ENCODE results near the gene SGMS2. TPM values are rescaled to one million over a fixed set of nuclear protein-coding genes. Genes with fewer than 3 reads are reported as not detected.

Gene SGMS2
- polyA plus RNA-seq, 4 donors, result 8.1 to 24.9 (median 16.6) TPM

GRCh38 chr4:107832275-107832807 lies 7.6 kb downstream of the SGMS2 start:
- H3K4me1 ChIP-seq (ENCODE audit: control insufficient read depth in 3 of 3, insufficient read depth in 2 of 3, low read depth in 1 of 3, low read length in 2 of 3), result peaks cover 0 to 3% (median 3%) of the 10 kb centered on the region in 3 donors
- FAIRE-seq, result no peak
- H3K27me3 ChIP-seq (ENCODE audit: control insufficient read depth in 3 of 3, insufficient read depth in 3 of 3, low read length in 3 of 3), result no peaks in the 10 kb centered on the region
- DNase-seq, result no peak
- peaks cover 0 to 2% (median 0%) of the 10 kb centered on the region in 3 donors for H3K36me3 ChIP-seq (ENCODE audit: control insufficient read depth in 3 of 3, insufficient read depth in 2 of 3, low read depth in 1 of 3, low read length in 3 of 3)
- 85 to 94% (median 91%) methylated on average over 2 of the region's 2 CpGs for WGBS, 3 donors
- no peak overlapping the region for H3K27ac ChIP-seq (ENCODE audit: low read depth in 1 of 3, low read length in 2 of 3)
- H3K9me3 ChIP-seq (ENCODE audit: control insufficient read depth in 2 of 2, insufficient read depth in 1 of 2, low read depth in 1 of 2, low read length in 1 of 2), result peaks cover 0 to 5% of the 10 kb centered on the region in 2 donors
- H3K4me3 ChIP-seq (ENCODE audit: low read depth in 1 of 3, low read length in 3 of 3), result no peak overlapping the region

GRCh38 chr4:107834241-107834794 lies 9.6 kb downstream of the SGMS2 start:
- no peak for DNase-seq
- no peak for FAIRE-seq

GRCh38 chr4:107835406-107835805 lies 10.7 kb downstream of the SGMS2 start:
- no peak overlapping the region for H3K27ac ChIP-seq (ENCODE audit: low read depth in 1 of 3, low read length in 2 of 3)

More at GRCh38 chr4:107834241-107834794, 9.6 kb downstream of the SGMS2 start:
- peaks cover 0 to 2% (median 0%) of the 10 kb centered on the region in 3 donors for H3K36me3 ChIP-seq (ENCODE audit: control insufficient read depth in 3 of 3, insufficient read depth in 2 of 3, low read depth in 1 of 3, low read length in 3 of 3)
- no peaks in the 10 kb centered on the region for H3K27me3 ChIP-seq (ENCODE audit: control insufficient read depth in 3 of 3, insufficient read depth in 3 of 3, low read length in 3 of 3)
- no peak overlapping the region for H3K27ac ChIP-seq (ENCODE audit: low read depth in 1 of 3, low read length in 2 of 3)
- H3K4me1 ChIP-seq (ENCODE audit: control insufficient read depth in 3 of 3, insufficient read depth in 2 of 3, low read depth in 1 of 3, low read length in 2 of 3), result peaks cover 0 to 10% (median 3%) of the 10 kb centered on the region in 3 donors
- peaks cover 0 to 5% of the 10 kb centered on the region in 2 donors for H3K9me3 ChIP-seq (ENCODE audit: control insufficient read depth in 2 of 2, insufficient read depth in 1 of 2, low read depth in 1 of 2, low read length in 1 of 2)
- no peak overlapping the region for H3K4me3 ChIP-seq (ENCODE audit: low read depth in 1 of 3, low read length in 3 of 3)
- WGBS, 3 donors, result 63 to 78% (median 66%) methylated on average over 1 of the region's 1 CpG

GRCh38 chr4:107837317-107837716 lies 12.6 kb downstream of the SGMS2 start:
- H3K27ac ChIP-seq (ENCODE audit: low read depth in 1 of 3, low read length in 2 of 3), result peak overlapping the region in 1 of 3 donors; percentile 3
- WGBS, 3 donors, result 24 to 59% (median 39%) methylated on average over 4 of the region's 4 CpGs
- FAIRE-seq, result no peak

More at GRCh38 chr4:107835406-107835805, 10.7 kb downstream of the SGMS2 start:
- no peaks in the 10 kb centered on the region for H3K36me3 ChIP-seq (ENCODE audit: control insufficient read depth in 3 of 3, insufficient read depth in 2 of 3, low read depth in 1 of 3, low read length in 3 of 3)
- peaks cover 0 to 5% of the 10 kb centered on the region in 2 donors for H3K9me3 ChIP-seq (ENCODE audit: control insufficient read depth in 2 of 2, insufficient read depth in 1 of 2, low read depth in 1 of 2, low read length in 1 of 2)
- no peak overlapping the region for H3K4me3 ChIP-seq (ENCODE audit: low read depth in 1 of 3, low read length in 3 of 3)
- peaks cover 0 to 10% (median 3%) of the 10 kb centered on the region in 3 donors for H3K4me1 ChIP-seq (ENCODE audit: control insufficient read depth in 3 of 3, insufficient read depth in 2 of 3, low read depth in 1 of 3, low read length in 2 of 3)
- no peaks in the 10 kb centered on the region for H3K27me3 ChIP-seq (ENCODE audit: control insufficient read depth in 3 of 3, insufficient read depth in 3 of 3, low read length in 3 of 3)
- DNase-seq (no peak), FAIRE-seq (no peak)
- 61 to 64% (median 62%) methylated on average over 5 of the region's 5 CpGs for WGBS, 3 donors

GRCh38 chr4:107837776-107838618 lies 13.3 kb downstream of the SGMS2 start:
- Histone ChIP-seq H3K9me3 (ENCODE audit: control insufficient read depth in 2 of 2, insufficient read depth in 1 of 2, low read depth in 1 of 2, low read length in 1 of 2) (peaks cover 0 to 5% of the 10 kb centered on the region in 2 donors), H3K36me3 (ENCODE audit: control insufficient read depth in 3 of 3, insufficient read depth in 2 of 3, low read depth in 1 of 3, low read length in 3 of 3) (no peaks in the 10 kb centered on the region), H3K27ac (ENCODE audit: low read depth in 1 of 3, low read length in 2 of 3) (peak overlapping the region in 1 of 3 donors; percentile 17), H3K27me3 (ENCODE audit: control insufficient read depth in 3 of 3, insufficient read depth in 3 of 3, low read length in 3 of 3) (no peaks in the 10 kb centered on the region), H3K4me1 (ENCODE audit: control insufficient read depth in 3 of 3, insufficient read depth in 2 of 3, low read depth in 1 of 3, low read length in 2 of 3) (peaks cover 0 to 10% (median 3%) of the 10 kb centered on the region in 3 donors), H3K4me3 (ENCODE audit: low read depth in 1 of 3, low read length in 3 of 3) (no peak overlapping the region)
- no peak for DNase-seq
- no peak for FAIRE-seq
- 82 to 89% (median 83%) methylated on average over 3 of the region's 3 CpGs for WGBS, 3 donors

More at GRCh38 chr4:107837317-107837716, 12.6 kb downstream of the SGMS2 start:
- H3K36me3 ChIP-seq (ENCODE audit: control insufficient read depth in 3 of 3, insufficient read depth in 2 of 3, low read depth in 1 of 3, low read length in 3 of 3), result no peaks in the 10 kb centered on the region
- H3K4me1 ChIP-seq (ENCODE audit: control insufficient read depth in 3 of 3, insufficient read depth in 2 of 3, low read depth in 1 of 3, low read length in 2 of 3), result peaks cover 0 to 10% (median 3%) of the 10 kb centered on the region in 3 donors
- peaks cover 0 to 5% of the 10 kb centered on the region in 2 donors for H3K9me3 ChIP-seq (ENCODE audit: control insufficient read depth in 2 of 2, insufficient read depth in 1 of 2, low read depth in 1 of 2, low read length in 1 of 2)
- H3K4me3 ChIP-seq (ENCODE audit: low read depth in 1 of 3, low read length in 3 of 3), result no peak overlapping the region
- H3K27me3 ChIP-seq (ENCODE audit: control insufficient read depth in 3 of 3, insufficient read depth in 3 of 3, low read length in 3 of 3), result no peaks in the 10 kb centered on the region
- DNase-seq, result peak in 1 of 2 donors; percentile 64

GRCh38 chr4:107838861-107839565 lies 14.3 kb downstream of the SGMS2 start:
- Histone ChIP-seq H3K4me3 (ENCODE audit: low read depth in 1 of 3, low read length in 3 of 3) (no peak overlapping the region), H3K36me3 (ENCODE audit: control insufficient read depth in 3 of 3, insufficient read depth in 2 of 3, low read depth in 1 of 3, low read length in 3 of 3) (no peaks in the 10 kb centered on the region), H3K4me1 (ENCODE audit: control insufficient read depth in 3 of 3, insufficient read depth in 2 of 3, low read depth in 1 of 3, low read length in 2 of 3) (peaks cover 0 to 10% (median 3%) of the 10 kb centered on the region in 3 donors), H3K27ac (ENCODE audit: low read depth in 1 of 3, low read length in 2 of 3) (peak overlapping the region in 1 of 3 donors; percentile 55), H3K27me3 (ENCODE audit: control insufficient read depth in 3 of 3, insufficient read depth in 3 of 3, low read length in 3 of 3) (no peaks in the 10 kb centered on the region), H3K9me3 (ENCODE audit: control insufficient read depth in 2 of 2, insufficient read depth in 1 of 2, low read depth in 1 of 2, low read length in 1 of 2) (no peaks in the 10 kb centered on the region)
- no peak for DNase-seq
- no peak for FAIRE-seq
- 43 to 69% (median 45%) methylated on average over 1 of the region's 1 CpG for WGBS, 3 donors

GRCh38 chr4:107843391-107843790 lies 18.7 kb downstream of the SGMS2 start:
- DNase-seq (no peak), FAIRE-seq (no peak)
- no peaks in the 10 kb centered on the region for H3K27me3 ChIP-seq (ENCODE audit: control insufficient read depth in 3 of 3, insufficient read depth in 3 of 3, low read length in 3 of 3)
- H3K4me1 ChIP-seq (ENCODE audit: control insufficient read depth in 3 of 3, insufficient read depth in 2 of 3, low read depth in 1 of 3, low read length in 2 of 3), result peaks cover 0 to under 1% (median 0%) of the 10 kb centered on the region in 3 donors
- H3K27ac ChIP-seq (ENCODE audit: low read depth in 1 of 3, low read length in 2 of 3), result no peak overlapping the region
- no peak overlapping the region for H3K4me3 ChIP-seq (ENCODE audit: low read depth in 1 of 3, low read length in 3 of 3)
- no peaks in the 10 kb centered on the region for H3K9me3 ChIP-seq (ENCODE audit: control insufficient read depth in 2 of 2, insufficient read depth in 1 of 2, low read depth in 1 of 2, low read length in 1 of 2)
- H3K36me3 ChIP-seq (ENCODE audit: control insufficient read depth in 3 of 3, insufficient read depth in 2 of 3, low read depth in 1 of 3, low read length in 3 of 3), result no peaks in the 10 kb centered on the region
- 43 to 81% (median 65%) methylated on average over 1 of the region's 1 CpG for WGBS, 3 donors

GRCh38 chr4:107845681-107846080 lies 20.9 kb downstream of the SGMS2 start:
- H3K36me3 ChIP-seq (ENCODE audit: control insufficient read depth in 3 of 3, insufficient read depth in 2 of 3, low read depth in 1 of 3, low read length in 3 of 3), result no peaks in the 10 kb centered on the region
- H3K4me1 ChIP-seq (ENCODE audit: control insufficient read depth in 3 of 3, insufficient read depth in 2 of 3, low read depth in 1 of 3, low read length in 2 of 3), result no peaks in the 10 kb centered on the region
- FAIRE-seq (no peak), DNase-seq (no peak)
- H3K27ac ChIP-seq (ENCODE audit: low read depth in 1 of 3, low read length in 2 of 3), result no peak overlapping the region
- WGBS, 3 donors, result 92 to 95% (median 94%) methylated on average over 3 of the region's 3 CpGs
- H3K27me3 ChIP-seq (ENCODE audit: control insufficient read depth in 3 of 3, insufficient read depth in 3 of 3, low read length in 3 of 3), result no peaks in the 10 kb centered on the region
- H3K4me3 ChIP-seq (ENCODE audit: low read depth in 1 of 3, low read length in 3 of 3), result no peak overlapping the region
- no peaks in the 10 kb centered on the region for H3K9me3 ChIP-seq (ENCODE audit: control insufficient read depth in 2 of 2, insufficient read depth in 1 of 2, low read depth in 1 of 2, low read length in 1 of 2)

Measured in small intestine (tissue), 7 donors.